K562 (cell line): Measurements from ENCODE around the gene SLA2. TPM values are rescaled to one million over a fixed set of nuclear protein-coding genes. Genes with fewer than 3 reads are reported as not detected.

ENCODE experiments used
- BDP1 ChIP-seq: IDR thresholded peaks from 3 replicates; pipeline ENCODE4 v1.6.1; 2011; ENCODE audit not compliant: insufficient read length, insufficient read depth
- BRD9 ChIP-seq: fragments of 450-650 bp; IDR thresholded peaks from 2 replicates; pipeline ENCODE4 v1.6.1; 2018; ENCODE audit warnings: low read depth; ENCODE audit not compliant: partially characterized antibody
- ELF2 ChIP-seq: fragments of 250-450 bp; sonication (Bioruptor Pico); IDR thresholded peaks from 2 replicates; pipeline ENCODE4 v1.5.0; 2021; ENCODE audit warnings: mild to moderate bottlenecking
- ETS2 ChIP-seq: IDR thresholded peaks from 2 replicates; pipeline ENCODE4 v1.6.1; 2016; ENCODE audit warnings: borderline replicate concordance, missing genetic modification characterization, mild to moderate bottlenecking, moderate library complexity, missing compliant biosample characterization; ENCODE audit not compliant: poor library complexity, severe bottlenecking
- MED1 ChIP-seq: sonication (generic); formaldehyde crosslinking; IDR thresholded peaks from 2 replicates; pipeline ENCODE4 v1.8.1; 2023; ENCODE audit warnings: missing genetic modification reagents, borderline replicate concordance
- MYBL2 ChIP-seq, 2 experiments: fragments of 450-650 bp in 1 of 2; sonication (generic) in 1 of 2; formaldehyde crosslinking in 1 of 2; IDR thresholded peaks; 2 replicates each; pipeline versions ENCODE4 v1.6.1 to v1.8.1; 2017 to 2022; ENCODE audit warnings: borderline replicate concordance in 1 of 2, inconsistent platforms in 1 of 2, low read depth in 1 of 2, mild to moderate bottlenecking in 1 of 2, missing genetic modification reagents in 1 of 2, moderate library complexity in 1 of 2
- PCBP1 ChIP-seq: fragments of 200-400 bp; formaldehyde crosslinking; IDR thresholded peaks from 2 replicates; pipeline ENCODE4 v1.6.1; 2018; ENCODE audit warnings: mild to moderate bottlenecking, low read depth, low read length; ENCODE audit not compliant: poor library complexity, severe bottlenecking
- RBBP5 ChIP-seq: fragments of 200-600 bp; sonication (generic); IDR thresholded peaks from 2 replicates; pipeline ENCODE4 v1.6.1; 2012; ENCODE audit warnings: borderline replicate concordance, mild to moderate bottlenecking, low read length, control low read depth, inconsistent platforms; ENCODE audit not compliant: insufficient read depth, poor library complexity, severe bottlenecking
- RBFOX2 ChIP-seq: fragments of 200-400 bp; formaldehyde crosslinking; IDR thresholded peaks from 2 replicates; pipeline ENCODE4 v1.6.1; 2017; ENCODE audit warnings: low read depth, mild to moderate bottlenecking, low read length, moderate library complexity
- SAFB2 ChIP-seq: fragments of 200-400 bp; formaldehyde crosslinking; IDR thresholded peaks from 2 replicates; pipeline ENCODE4 v1.6.1; 2018; ENCODE audit warnings: borderline replicate concordance, low read length, low read depth, moderate library complexity; ENCODE audit not compliant: severe bottlenecking
- SMARCB1 ChIP-seq: IDR thresholded peaks from 2 replicates; pipeline ENCODE4 v1.6.1; 2011; ENCODE audit warnings: improper control_type of control experiment, low read depth; ENCODE audit not compliant: insufficient read length
- SMARCE1 ChIP-seq: fragments of 450-650 bp; IDR thresholded peaks from 2 replicates; pipeline ENCODE4 v1.7.1; 2016; ENCODE audit warnings: mild to moderate bottlenecking
- TOE1 ChIP-seq, 2 experiments: fragments of 450-650 bp in 1 of 2; sonication (generic) in 1 of 2; formaldehyde crosslinking in 1 of 2; IDR thresholded peaks; 2 replicates each; pipeline versions ENCODE4 v1.7.1 to v1.8.0; 2016 to 2022; ENCODE audit warnings: borderline replicate concordance in 2 of 2, mild to moderate bottlenecking in 2 of 2, antibody characterized with exemption in 1 of 2, inconsistent platforms in 1 of 2, low read depth in 1 of 2, missing genetic modification reagents in 1 of 2, moderate library complexity in 1 of 2
- ZNF174 ChIP-seq: fragments of 250-450 bp; sonication (Bioruptor Pico); IDR thresholded peaks from 2 replicates; pipeline ENCODE4 v1.4.0; 2020; ENCODE audit warnings: mild to moderate bottlenecking
- polyA plus RNA-seq, 8 experiments: library from polyadenylated mRNA; depleted of rRNA in 4 of 8; stranded (reverse) in 5 of 8; unstranded in 3 of 8; fragments of >200 nt; fragmentation: Nextera tagmentation in 2 of 8; fragmentation: Illumina TruSeq in 1 of 8; extraction: Ambion mirVana in 2 of 8; extraction: Trizol in 1 of 8; gene quantifications; 2 replicates each; pipeline versions ENCODE4 v1.2.1 to v1.2.3, GENCODE V29; 2011 to 2014; ENCODE audit warnings: inconsistent platforms in 1 of 8, missing spikeins in 1 of 8
- total RNA-seq, 7 experiments: library from RNA; depleted of rRNA in 6 of 7; stranded (reverse); fragments of >200 nt in 6 of 7; fragmentation: Illumina TruSeq in 2 of 7; extraction: Trizol in 2 of 7; gene quantifications; 2 replicates each; pipeline versions ENCODE4 v1.2.1 to v1.2.3, GENCODE V29; 2011 to 2021; ENCODE audit warnings: low replicate concordance in 1 of 7
- TF ChIP-seq, protein P1 (sequence below): fragments of 450-650 bp; IDR thresholded peaks from 2 replicates; pipeline ENCODE4 v1.7.1; 2018; ENCODE audit warnings: mild to moderate bottlenecking, low read depth; ENCODE audit not compliant: partially characterized antibody
- TF ChIP-seq, protein P2 (sequence below): IDR thresholded peaks from 2 replicates; pipeline ENCODE4 v1.6.1; 2011; ENCODE audit warnings: borderline replicate concordance, low read depth, mild to moderate bottlenecking, moderate library complexity, low read length; ENCODE audit not compliant: insufficient read depth, poor library complexity, severe bottlenecking
- TF ChIP-seq, protein P3 (sequence below): sonication (generic); formaldehyde crosslinking; IDR thresholded peaks from 2 replicates; pipeline ENCODE4 v1.9.0; 2022; ENCODE audit warnings: mild to moderate bottlenecking, missing genetic modification reagents
- TF ChIP-seq, protein P4 (sequence below): fragments of 250-450 bp; sonication (Bioruptor Pico); IDR thresholded peaks from 2 replicates; pipeline ENCODE4 v1.8.0; 2022; ENCODE audit warnings: inconsistent platforms, mild to moderate bottlenecking, moderate library complexity, borderline replicate concordance

The SLA2 gene
- total and polyA plus RNA-seq, 9 of the 15 experiments (the other 6 are each of a cell fraction or from before 2014, with no cell fraction given), result 0.07 TPM; not detected in 7

DNA sequence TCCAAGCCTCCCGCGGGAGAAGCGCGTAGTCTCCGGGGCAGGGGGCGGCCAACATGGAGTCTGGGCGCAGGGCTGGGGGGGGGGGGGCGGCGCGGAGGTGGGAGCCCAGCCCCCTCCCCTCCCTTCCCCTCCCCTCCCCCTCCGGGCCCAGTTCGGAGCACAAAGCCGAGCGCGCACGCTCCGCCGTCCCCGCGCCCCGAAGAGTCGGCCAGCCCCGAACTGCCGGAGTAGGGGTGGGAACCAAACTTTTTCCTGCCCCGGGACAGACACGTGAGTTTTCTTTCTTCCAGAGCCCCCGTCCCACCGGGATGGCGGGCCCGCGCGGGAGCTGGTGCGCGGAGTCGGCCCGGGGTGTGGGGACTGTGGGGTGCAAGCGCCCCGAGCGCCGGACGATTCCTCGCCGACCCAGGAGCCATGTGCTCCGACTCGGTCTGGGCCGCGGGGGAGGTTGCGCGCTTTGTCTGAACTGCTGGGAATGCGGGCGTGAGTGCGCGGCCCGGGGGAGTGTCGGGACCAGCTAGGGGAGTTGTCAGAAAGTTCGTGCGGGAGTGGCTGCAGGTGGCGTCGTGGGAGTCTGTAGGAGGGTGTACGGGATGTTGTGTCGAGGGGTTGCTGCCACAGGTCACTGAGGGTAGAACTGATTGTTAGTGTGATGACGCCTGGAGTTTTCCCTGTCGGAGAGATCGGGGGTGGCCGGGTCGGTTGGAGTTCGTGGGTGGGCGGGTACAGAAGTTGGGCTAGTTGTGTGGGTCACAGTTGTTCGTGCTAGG lies 71.4 kb downstream of the SLA2 start (continued):
- TF ChIP-seq, protein P1, sequence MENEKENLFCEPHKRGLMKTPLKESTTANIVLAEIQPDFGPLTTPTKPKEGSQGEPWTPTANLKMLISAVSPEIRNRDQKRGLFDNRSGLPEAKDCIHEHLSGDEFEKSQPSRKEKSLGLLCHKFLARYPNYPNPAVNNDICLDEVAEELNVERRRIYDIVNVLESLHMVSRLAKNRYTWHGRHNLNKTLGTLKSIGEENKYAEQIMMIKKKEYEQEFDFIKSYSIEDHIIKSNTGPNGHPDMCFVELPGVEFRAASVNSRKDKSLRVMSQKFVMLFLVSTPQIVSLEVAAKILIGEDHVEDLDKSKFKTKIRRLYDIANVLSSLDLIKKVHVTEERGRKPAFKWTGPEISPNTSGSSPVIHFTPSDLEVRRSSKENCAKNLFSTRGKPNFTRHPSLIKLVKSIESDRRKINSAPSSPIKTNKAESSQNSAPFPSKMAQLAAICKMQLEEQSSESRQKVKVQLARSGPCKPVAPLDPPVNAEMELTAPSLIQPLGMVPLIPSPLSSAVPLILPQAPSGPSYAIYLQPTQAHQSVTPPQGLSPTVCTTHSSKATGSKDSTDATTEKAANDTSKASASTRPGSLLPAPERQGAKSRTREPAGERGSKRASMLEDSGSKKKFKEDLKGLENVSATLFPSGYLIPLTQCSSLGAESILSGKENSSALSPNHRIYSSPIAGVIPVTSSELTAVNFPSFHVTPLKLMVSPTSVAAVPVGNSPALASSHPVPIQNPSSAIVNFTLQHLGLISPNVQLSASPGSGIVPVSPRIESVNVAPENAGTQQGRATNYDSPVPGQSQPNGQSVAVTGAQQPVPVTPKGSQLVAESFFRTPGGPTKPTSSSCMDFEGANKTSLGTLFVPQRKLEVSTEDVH, result no peak
- TF ChIP-seq ZNF174 (CRISPR knock-in tag) (no peak), BRD9 (no peak), MYBL2 (IDR thresholded peaks at IDR 0.05; ENCODE audit: low read depth) (no peak), MYBL2 (CRISPR knock-in tag; IDR thresholded peaks at IDR 0.05; ENCODE audit: borderline replicate concordance) (no peak), SMARCE1 (peak; percentile 62; the same call in 1 of the 2 replicates), PCBP1 (peak; percentile 64), BDP1 (no peak), RBBP5 (no peak), SAFB2 (no peak), ELF2 (CRISPR knock-in tag) (no peak), MED1 (CRISPR knock-in tag) (no peak), RBFOX2 (peak; percentile 82), ETS2 (tag) (no peak), SMARCB1 (no peak), TOE1 (IDR thresholded peaks at IDR 0.05; ENCODE audit: borderline replicate concordance) (0 out of 2 replicates have a peak, but pooled peaks have one; percentile 48), TOE1 (CRISPR knock-in tag; IDR thresholded peaks at IDR 0.05; ENCODE audit: borderline replicate concordance, low read depth) (no peak)
- TF ChIP-seq, protein P2, sequence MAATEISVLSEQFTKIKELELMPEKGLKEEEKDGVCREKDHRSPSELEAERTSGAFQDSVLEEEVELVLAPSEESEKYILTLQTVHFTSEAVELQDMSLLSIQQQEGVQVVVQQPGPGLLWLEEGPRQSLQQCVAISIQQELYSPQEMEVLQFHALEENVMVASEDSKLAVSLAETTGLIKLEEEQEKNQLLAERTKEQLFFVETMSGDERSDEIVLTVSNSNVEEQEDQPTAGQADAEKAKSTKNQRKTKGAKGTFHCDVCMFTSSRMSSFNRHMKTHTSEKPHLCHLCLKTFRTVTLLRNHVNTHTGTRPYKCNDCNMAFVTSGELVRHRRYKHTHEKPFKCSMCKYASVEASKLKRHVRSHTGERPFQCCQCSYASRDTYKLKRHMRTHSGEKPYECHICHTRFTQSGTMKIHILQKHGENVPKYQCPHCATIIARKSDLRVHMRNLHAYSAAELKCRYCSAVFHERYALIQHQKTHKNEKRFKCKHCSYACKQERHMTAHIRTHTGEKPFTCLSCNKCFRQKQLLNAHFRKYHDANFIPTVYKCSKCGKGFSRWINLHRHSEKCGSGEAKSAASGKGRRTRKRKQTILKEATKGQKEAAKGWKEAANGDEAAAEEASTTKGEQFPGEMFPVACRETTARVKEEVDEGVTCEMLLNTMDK, result no peak
- TF ChIP-seq, protein P3, sequence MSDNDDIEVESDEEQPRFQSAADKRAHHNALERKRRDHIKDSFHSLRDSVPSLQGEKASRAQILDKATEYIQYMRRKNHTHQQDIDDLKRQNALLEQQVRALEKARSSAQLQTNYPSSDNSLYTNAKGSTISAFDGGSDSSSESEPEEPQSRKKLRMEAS (CRISPR knock-in tag), result peak; percentile 96
- TF ChIP-seq, protein P4, sequence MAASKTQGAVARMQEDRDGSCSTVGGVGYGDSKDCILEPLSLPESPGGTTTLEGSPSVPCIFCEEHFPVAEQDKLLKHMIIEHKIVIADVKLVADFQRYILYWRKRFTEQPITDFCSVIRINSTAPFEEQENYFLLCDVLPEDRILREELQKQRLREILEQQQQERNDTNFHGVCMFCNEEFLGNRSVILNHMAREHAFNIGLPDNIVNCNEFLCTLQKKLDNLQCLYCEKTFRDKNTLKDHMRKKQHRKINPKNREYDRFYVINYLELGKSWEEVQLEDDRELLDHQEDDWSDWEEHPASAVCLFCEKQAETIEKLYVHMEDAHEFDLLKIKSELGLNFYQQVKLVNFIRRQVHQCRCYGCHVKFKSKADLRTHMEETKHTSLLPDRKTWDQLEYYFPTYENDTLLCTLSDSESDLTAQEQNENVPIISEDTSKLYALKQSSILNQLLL, result no peak
